Measurements from ENCODE around the gene FAU.

Gene FAU

DNA sequence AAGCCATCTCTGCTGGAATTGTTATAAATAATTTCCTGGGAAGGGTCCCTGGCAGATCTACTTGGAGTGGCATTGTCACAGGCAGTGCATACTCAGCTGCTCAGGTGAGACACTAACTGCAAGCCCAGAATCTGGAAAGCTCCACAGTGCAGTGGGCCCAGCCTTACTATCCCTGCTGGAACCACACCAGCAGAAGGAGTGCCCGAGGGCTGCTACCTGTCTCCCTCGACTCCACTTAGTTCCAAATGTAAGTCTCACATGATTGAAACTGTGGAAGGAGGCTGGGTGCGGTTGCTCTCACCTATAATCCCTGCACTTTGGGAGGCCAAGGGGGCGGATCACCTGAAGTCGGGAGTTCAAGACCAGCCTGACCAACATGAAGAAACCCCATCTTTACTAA, 26.7 kb upstream of the FAU start:
- DNase-seq, result no peak
- TF ChIP-seq, protein P1, sequence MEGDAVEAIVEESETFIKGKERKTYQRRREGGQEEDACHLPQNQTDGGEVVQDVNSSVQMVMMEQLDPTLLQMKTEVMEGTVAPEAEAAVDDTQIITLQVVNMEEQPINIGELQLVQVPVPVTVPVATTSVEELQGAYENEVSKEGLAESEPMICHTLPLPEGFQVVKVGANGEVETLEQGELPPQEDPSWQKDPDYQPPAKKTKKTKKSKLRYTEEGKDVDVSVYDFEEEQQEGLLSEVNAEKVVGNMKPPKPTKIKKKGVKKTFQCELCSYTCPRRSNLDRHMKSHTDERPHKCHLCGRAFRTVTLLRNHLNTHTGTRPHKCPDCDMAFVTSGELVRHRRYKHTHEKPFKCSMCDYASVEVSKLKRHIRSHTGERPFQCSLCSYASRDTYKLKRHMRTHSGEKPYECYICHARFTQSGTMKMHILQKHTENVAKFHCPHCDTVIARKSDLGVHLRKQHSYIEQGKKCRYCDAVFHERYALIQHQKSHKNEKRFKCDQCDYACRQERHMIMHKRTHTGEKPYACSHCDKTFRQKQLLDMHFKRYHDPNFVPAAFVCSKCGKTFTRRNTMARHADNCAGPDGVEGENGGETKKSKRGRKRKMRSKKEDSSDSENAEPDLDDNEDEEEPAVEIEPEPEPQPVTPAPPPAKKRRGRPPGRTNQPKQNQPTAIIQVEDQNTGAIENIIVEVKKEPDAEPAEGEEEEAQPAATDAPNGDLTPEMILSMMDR (IDR thresholded peaks at IDR 0.05), result no peak
- Histone ChIP-seq H3K36me3 (no peaks in the 10 kb centered on the region), H3K4me3 (no peak overlapping the region), H3K27ac (no peak overlapping the region), H3K27me3 (no peaks in the 10 kb centered on the region), H3K9me3 (no peaks in the 10 kb centered on the region), H3K4me1 (peaks cover 0 to 16% (median 12%) of the 10 kb centered on the region in 4 donors)
- intact Hi-C loops (cut with DNase I; ENCODE audit: low total_unique reads), result no loop called here

DNA sequence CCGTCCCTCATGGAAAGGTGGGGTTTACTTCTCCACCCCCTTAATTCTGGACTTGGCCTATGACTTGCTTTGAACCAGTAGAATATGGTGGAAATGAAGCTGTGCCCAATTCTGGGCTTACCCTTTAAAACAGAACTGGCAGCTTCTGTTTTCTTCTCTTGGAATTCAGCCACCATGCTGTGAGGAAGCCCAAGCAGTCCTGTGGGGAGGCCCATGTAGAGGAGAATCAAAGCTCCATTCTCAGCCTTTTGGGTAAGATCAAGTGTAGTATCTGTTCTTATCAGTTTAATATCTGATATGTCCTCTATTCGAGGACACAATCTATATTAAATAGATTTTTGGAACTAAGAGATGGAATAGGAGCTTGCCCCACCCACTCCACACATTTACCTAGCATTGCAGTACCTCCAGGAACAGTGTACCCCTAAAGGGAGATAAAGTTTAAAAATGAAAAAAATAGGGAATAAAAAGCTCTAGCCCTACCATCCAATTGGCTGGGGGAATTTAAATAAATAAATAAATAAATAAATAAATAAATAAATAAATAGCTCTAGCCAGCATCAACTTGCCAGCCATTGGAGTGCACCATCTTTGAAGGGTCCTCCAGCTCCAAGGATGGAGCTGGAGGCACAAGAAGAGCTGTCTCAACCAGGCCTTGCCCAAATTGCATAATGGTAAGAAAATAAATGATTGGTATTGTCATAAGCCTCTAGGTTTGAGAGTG, 25.6 kb upstream of the FAU start:
- intact Hi-C loops (cut with DNase I; ENCODE audit: low total_unique reads), result no loop called here
- Histone ChIP-seq H3K27me3 (no peaks in the 10 kb centered on the region), H3K9me3 (no peaks in the 10 kb centered on the region), H3K36me3 (no peaks in the 10 kb centered on the region), H3K4me3 (no peak overlapping the region), H3K4me1 (peaks cover 0 to 16% (median 12%) of the 10 kb centered on the region in 4 donors), H3K27ac (no peak overlapping the region)
- TF ChIP-seq, protein P1 (IDR thresholded peaks at IDR 0.05), result no peak
- DNase-seq, result peak in 1 of 2 donors; percentile 6

DNA sequence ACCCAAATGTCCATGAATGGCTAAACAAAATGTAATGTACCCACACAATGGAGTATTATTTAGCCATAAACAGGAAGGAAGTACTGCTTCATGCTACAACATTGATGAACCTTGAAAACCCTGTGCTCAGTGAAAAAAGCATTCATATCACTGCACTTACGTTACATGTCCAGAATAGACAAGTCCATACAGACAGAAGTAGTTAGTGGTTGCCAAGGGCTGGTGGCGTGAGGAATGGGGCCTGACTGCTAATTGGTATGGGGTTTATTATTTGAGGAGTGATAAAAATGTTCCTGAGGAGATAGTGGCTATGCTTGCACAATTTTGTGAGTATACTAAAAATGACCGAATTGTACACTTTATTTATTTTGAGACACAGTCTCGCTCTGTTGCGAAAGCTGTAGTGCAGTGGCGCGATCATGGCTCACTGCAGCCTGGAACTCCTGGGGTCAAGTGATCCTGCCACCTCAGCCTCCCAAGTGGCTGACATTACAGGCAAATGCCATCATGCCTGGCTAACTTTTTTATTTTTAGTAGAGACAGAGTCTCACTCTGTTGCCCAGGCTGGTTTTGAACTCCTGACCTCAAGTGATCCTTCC, 20.1 kb upstream of the FAU start:
- H3K9me3 ChIP-seq, result no peaks in the 10 kb centered on the region
- H3K4me3 ChIP-seq, result no peak overlapping the region
- H3K27ac ChIP-seq, result no peak overlapping the region
- intact Hi-C loops (cut with DNase I; ENCODE audit: low total_unique reads), result no loop called here
- no peaks in the 10 kb centered on the region for H3K36me3 ChIP-seq
- no peaks in the 10 kb centered on the region for H3K4me1 ChIP-seq
- TF ChIP-seq, protein P1 (IDR thresholded peaks at IDR 0.05), result no peak
- peak in 1 of 2 donors; percentile 3 for DNase-seq
- no peaks in the 10 kb centered on the region for H3K27me3 ChIP-seq

DNA sequence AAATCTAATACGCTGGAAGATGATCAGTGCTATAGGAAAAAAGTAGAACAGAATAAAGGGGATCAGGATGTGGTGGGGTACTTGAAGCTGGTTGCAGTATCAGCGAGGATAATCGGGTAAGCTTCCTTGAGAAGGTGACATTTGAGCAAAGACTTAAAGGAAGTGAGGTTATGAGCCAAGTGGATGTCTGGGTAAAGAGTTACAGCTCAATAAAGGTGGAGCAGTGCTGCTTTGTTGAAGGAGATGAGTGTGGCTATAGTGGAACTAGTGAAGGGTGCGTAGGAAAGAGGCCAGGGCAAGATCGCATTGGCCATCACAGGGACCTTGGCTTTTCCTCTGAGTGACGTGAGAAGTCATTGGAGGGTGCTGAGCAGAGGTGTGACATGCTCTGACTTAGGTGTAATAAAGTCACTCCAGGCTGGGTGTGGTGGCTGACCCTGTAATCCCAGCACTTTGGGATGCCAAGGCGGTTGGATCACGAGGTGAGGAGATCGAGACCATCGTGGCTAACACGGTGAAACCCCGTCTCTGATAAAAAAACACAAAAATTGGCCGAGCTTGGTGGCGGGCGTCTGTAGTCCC, 14.7 kb upstream of the FAU start:
- peak in 1 of 2 donors; percentile 29 for DNase-seq
- Histone ChIP-seq H3K9me3 (no peaks in the 10 kb centered on the region), H3K4me1 (peaks cover 5 to 30% (median 28%) of the 10 kb centered on the region in 4 donors), H3K36me3 (peaks cover under 1 to 17% (median 13%) of the 10 kb centered on the region in 3 donors), H3K4me3 (no peak overlapping the region), H3K27ac (no peak overlapping the region), H3K27me3 (no peaks in the 10 kb centered on the region)
- TF ChIP-seq, protein P1 (IDR thresholded peaks at IDR 0.05), result no peak
- intact Hi-C loops (cut with DNase I; ENCODE audit: low total_unique reads), result no loop called here

DNA sequence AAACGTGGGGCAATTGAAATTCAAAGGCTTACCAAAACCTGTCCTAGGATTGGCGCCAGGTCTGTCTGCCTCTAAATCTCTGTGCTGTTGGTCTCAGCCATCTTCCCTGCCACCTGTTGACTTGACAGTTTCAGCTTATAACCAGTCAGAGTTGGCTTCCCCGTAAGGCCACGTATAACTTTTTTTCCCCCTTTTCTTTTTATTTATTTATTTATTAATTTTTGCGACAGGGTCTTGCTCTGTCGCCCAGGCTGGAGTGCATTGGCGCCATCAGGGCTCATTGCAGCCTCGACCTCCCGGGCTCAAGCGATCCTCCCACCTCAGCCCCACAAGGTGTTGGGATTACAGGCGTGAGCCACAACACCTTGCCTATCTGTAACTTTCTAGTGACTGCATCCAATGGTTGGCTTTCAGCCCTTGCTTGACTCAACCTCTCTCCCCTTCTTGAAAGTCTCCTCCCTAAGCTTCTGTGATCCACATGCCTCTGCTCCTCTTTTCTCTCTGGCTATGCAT, 13.8 kb upstream of the FAU start:
- TF ChIP-seq, protein P1 (IDR thresholded peaks at IDR 0.05), result no peak
- H3K27me3 ChIP-seq, result no peaks in the 10 kb centered on the region
- H3K9me3 ChIP-seq, result no peaks in the 10 kb centered on the region
- peak overlapping the region; percentile 76 to 92 for H3K4me3 ChIP-seq
- peak in 1 of 2 donors; percentile 37 for DNase-seq
- intact Hi-C loops (cut with DNase I; ENCODE audit: low total_unique reads), result no loop called here
- H3K36me3 ChIP-seq, result peaks cover 10 to 26% (median 22%) of the 10 kb centered on the region in 3 donors
- peak overlapping the region; percentile 96 for H3K27ac ChIP-seq
- peaks cover 5 to 30% (median 28%) of the 10 kb centered on the region in 4 donors for H3K4me1 ChIP-seq
